Measurements from ENCODE around the gene TBX21.
A peak's percentile ranks its signal among the peaks of the same experiment; 100 is the strongest.

TBX21 gene

GRCh38 chr17:47714773-47715396 is 18.2 kb upstream of the TBX21 start:
- DNase-seq (ENCODE audit: low read depth in 2 of 2), result no peak

GRCh38 chr17:47715669-47716325 is 17.2 kb upstream of the TBX21 start:
- no peak for DNase-seq (ENCODE audit: low read depth in 2 of 2)

GRCh38 chr17:47716375-47716774 is 16.7 kb upstream of the TBX21 start:
- DNase-seq (ENCODE audit: low read depth in 2 of 2), result no peak

- no peak for DNase-seq (ENCODE audit: low read depth in 2 of 2)
Measured at GRCh38 chr17:47717261-47717697, 15.8 kb upstream of the TBX21 start.

GRCh38 chr17:47717979-47718621 is 14.9 kb upstream of the TBX21 start:
- no peak for DNase-seq (ENCODE audit: low read depth in 2 of 2)

GRCh38 chr17:47718634-47719405 is 14.2 kb upstream of the TBX21 start:
- DNase-seq (ENCODE audit: low read depth in 2 of 2), result no peak

GRCh38 chr17:47719411-47720152 is 13.5 kb upstream of the TBX21 start:
- DNase-seq (ENCODE audit: low read depth in 2 of 2), result peak; percentile 56 to 81

GRCh38 chr17:47720196-47720595 is 12.8 kb upstream of the TBX21 start:
- DNase-seq (ENCODE audit: low read depth in 2 of 2), result no peak

- peak; percentile 95 to 98 for DNase-seq (ENCODE audit: low read depth in 2 of 2)
Measured at GRCh38 chr17:47720754-47721533, 12.1 kb upstream of the TBX21 start.

- DNase-seq (ENCODE audit: low read depth in 2 of 2), result no peak
Measured at GRCh38 chr17:47721725-47722124, 11.3 kb upstream of the TBX21 start.

- no peak for DNase-seq (ENCODE audit: low read depth in 2 of 2)
Measured at GRCh38 chr17:47724705-47725104, 8.3 kb upstream of the TBX21 start.

GRCh38 chr17:47725446-47726111 is 7.5 kb upstream of the TBX21 start:
- no peak for DNase-seq (ENCODE audit: low read depth in 2 of 2)

GRCh38 chr17:47726796-47727703 is 6.0 kb upstream of the TBX21 start:
- no peak for DNase-seq (ENCODE audit: low read depth in 2 of 2)

- DNase-seq (ENCODE audit: low read depth in 2 of 2), result no peak
Measured at GRCh38 chr17:47727704-47728036, 5.4 kb upstream of the TBX21 start.

GRCh38 chr17:47728214-47728877 is 4.7 kb upstream of the TBX21 start:
- no peak for DNase-seq (ENCODE audit: low read depth in 2 of 2)

GRCh38 chr17:47729476-47729875 is 3.6 kb upstream of the TBX21 start:
- DNase-seq (ENCODE audit: low read depth in 2 of 2), result no peak

- DNase-seq (ENCODE audit: low read depth in 2 of 2), result no peak
Measured at GRCh38 chr17:47730681-47731080, 2.4 kb upstream of the TBX21 start.

- DNase-seq (ENCODE audit: low read depth in 2 of 2), result no peak
Measured at GRCh38 chr17:47731396-47731795, 1.6 kb upstream of the TBX21 start.

Data from stimulated activated CD4-positive, alpha-beta T cell treated with anti-CD3 and anti-CD28 coated beads, Interleukin-12 subunit alpha, Interleukin-12 subunit beta, amount 100 ng/mL, for 24 hours (primary cell).